OCI-LY1 (cell line): ENCODE results near the gene IGSF22.

Source experiments
- H2AFZ ChIP-seq: fragments of 200-600 bp; sonication (generic), shearing (Covaris generic); 2 replicates; pipeline ENCODE4 v1.6.0; 2014; ENCODE audit warnings: antibody characterized with exemption, mild to moderate bottlenecking, low read length
- H3F3A ChIP-seq: fragments of 200-600 bp; sonication (generic), shearing (Covaris generic); 2 replicates; pipeline ENCODE4 v1.6.0; 2014; ENCODE audit warnings: mild to moderate bottlenecking, antibody characterized with exemption, low read length, moderate library complexity; ENCODE audit not compliant: insufficient read depth
- H3K27ac ChIP-seq: fragments of 200-600 bp; sonication (generic); 2 replicates; pipeline ENCODE4 v1.5.1; 2014; ENCODE audit warnings: low read length, mixed run types, mild to moderate bottlenecking, low read depth; ENCODE audit not compliant: poor library complexity, severe bottlenecking
- H3K27me3 ChIP-seq: fragments of 200-600 bp; sonication (generic); 2 replicates; pipeline ENCODE4 v1.6.0; 2014; ENCODE audit warnings: antibody characterized with exemption, mild to moderate bottlenecking, low read length, moderate library complexity; ENCODE audit not compliant: insufficient read depth
- H3K36me3 ChIP-seq: fragments of 200-600 bp; sonication (generic); 2 replicates; pipeline ENCODE4 v1.6.1; 2014; ENCODE audit warnings: mild to moderate bottlenecking, antibody characterized with exemption, low read length, moderate library complexity, mixed read lengths; ENCODE audit not compliant: insufficient read depth
- H3K4me1 ChIP-seq: fragments of 200-600 bp; sonication (generic); 2 replicates; pipeline ENCODE4 v1.5.1; 2014; ENCODE audit warnings: mild to moderate bottlenecking, low read length, moderate library complexity; ENCODE audit not compliant: insufficient read depth, severe bottlenecking
- H3K4me2 ChIP-seq: fragments of 200-600 bp; sonication (generic), shearing (Covaris generic); 2 replicates; pipeline ENCODE4 v1.6.1; 2014; ENCODE audit warnings: low read length
- H3K4me3 ChIP-seq: fragments of 200-600 bp; sonication (generic); 2 replicates; pipeline ENCODE4 v1.5.1; 2014; ENCODE audit warnings: low read length, low read depth, mild to moderate bottlenecking, mixed read lengths; ENCODE audit not compliant: poor library complexity, severe bottlenecking
- H3K79me2 ChIP-seq: fragments of 200-600 bp; shearing (Covaris generic); 2 replicates; pipeline ENCODE4 v1.6.1; 2016; ENCODE audit warnings: mixed run types, low read length, mixed read lengths; ENCODE audit not compliant: insufficient read depth
- H3K9ac ChIP-seq: fragments of 200-600 bp; sonication (generic), shearing (Covaris generic); 2 replicates; pipeline ENCODE4 v1.6.1; 2014; ENCODE audit warnings: mild to moderate bottlenecking, low read length, mixed read lengths
- H3K9me2 ChIP-seq: fragments of 200-600 bp; sonication (generic), shearing (Covaris generic); 2 replicates; pipeline ENCODE4 v1.6.1; 2014; ENCODE audit warnings: low read depth, mild to moderate bottlenecking, low read length, mixed read lengths
- H3K9me3 ChIP-seq: fragments of 200-600 bp; shearing (Covaris generic); 2 replicates; pipeline ENCODE4 v1.6.1; 2014; ENCODE audit warnings: low read length, mixed read lengths
- H4K20me1 ChIP-seq: fragments of 200-600 bp; sonication (generic), shearing (Covaris generic); 2 replicates; pipeline ENCODE4 v1.6.0; 2016; ENCODE audit warnings: mild to moderate bottlenecking, low read length; ENCODE audit not compliant: insufficient read depth
- CTCF ChIP-seq: fragments of 200-600 bp; sonication (generic), shearing (Covaris generic); IDR thresholded peaks from 2 replicates; pipeline ENCODE4 v1.5.1; 2017; ENCODE audit warnings: mild to moderate bottlenecking, antibody characterized with exemption, low read length, moderate library complexity, mixed read lengths
- EZH2 ChIP-seq: fragments of 200-600 bp; sonication (generic), shearing (Covaris generic); IDR thresholded peaks from 2 replicates; pipeline ENCODE4 v1.8.0; 2017; ENCODE audit warnings: borderline replicate concordance, mixed run types, mild to moderate bottlenecking, antibody characterized with exemption, low read length, moderate library complexity, mixed read lengths

IGSF22 gene

GRCh38 chr11:18704698-18705097 lies 21.3 kb downstream of the IGSF22 start:
- TF ChIP-seq EZH2, result no peak
- Histone ChIP-seq H3K9me3 (no peaks in the 10 kb centered on the region), H3K36me3 (no peaks in the 10 kb centered on the region), H3K9me2 (no peaks in the 10 kb centered on the region), H3K4me2 (no peak overlapping the region), H2AFZ (no peak overlapping the region), H3K27me3 (0 out of 2 replicates have a peak, but pooled peaks cover 2% of the 10 kb centered on the region), H3K27ac (no peak overlapping the region), H3F3A (no peaks in the 10 kb centered on the region), H3K79me2 (no peaks in the 10 kb centered on the region), H3K9ac (no peak overlapping the region), H4K20me1 (no peaks in the 10 kb centered on the region), H3K4me3 (no peak overlapping the region), H3K4me1 (peaks cover under 1% of the 10 kb centered on the region)

DNA sequence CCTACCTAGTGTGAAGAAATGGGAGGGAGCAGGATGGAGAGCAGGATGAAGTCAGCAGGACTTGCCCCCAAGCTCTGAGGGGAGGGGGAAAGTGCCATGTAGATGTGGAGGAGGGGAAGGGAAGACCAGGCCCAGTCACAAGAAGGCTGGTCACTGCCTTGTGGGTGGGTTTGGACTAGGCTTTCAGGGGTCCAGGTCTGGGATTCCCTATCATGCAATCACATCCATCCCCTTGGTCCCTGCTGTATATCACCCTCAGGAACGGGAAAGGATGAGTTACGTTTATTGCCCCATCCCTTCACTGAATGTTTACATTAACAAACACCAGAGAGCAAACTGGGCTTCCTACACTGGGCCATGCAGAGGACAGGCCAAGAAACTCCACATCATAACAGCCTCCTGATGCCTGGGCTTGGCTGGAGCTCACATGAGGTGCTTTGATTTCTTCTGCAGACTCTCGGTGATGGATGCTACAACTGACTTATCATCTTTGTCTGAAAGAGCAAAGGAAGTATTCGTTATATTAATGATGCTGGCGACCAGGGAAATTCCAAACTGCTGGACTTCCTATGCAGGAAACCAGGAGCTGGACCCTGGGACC lies 21.8 kb downstream of the IGSF22 start:
- H2AFZ ChIP-seq, result no peak overlapping the region
- H3K27me3 ChIP-seq, result no peaks in the 10 kb centered on the region
- no peaks in the 10 kb centered on the region for H3K79me2 ChIP-seq
- no peaks in the 10 kb centered on the region for H3K9me2 ChIP-seq
- H3K9me3 ChIP-seq, result no peaks in the 10 kb centered on the region
- H3K4me3 ChIP-seq, result no peak overlapping the region
- no peaks in the 10 kb centered on the region for H3F3A ChIP-seq
- H3K4me2 ChIP-seq, result no peak overlapping the region
- H3K27ac ChIP-seq, result no peak overlapping the region
- TF ChIP-seq CTCF (no peak), EZH2 (no peak)
- H4K20me1 ChIP-seq, result no peaks in the 10 kb centered on the region
- H3K4me1 ChIP-seq, result peaks cover 6% of the 10 kb centered on the region
- H3K9ac ChIP-seq, result no peak overlapping the region
- H3K36me3 ChIP-seq, result no peaks in the 10 kb centered on the region

GRCh38 chr11:18703001-18703763 lies 22.8 kb downstream of the IGSF22 start:
- no peak overlapping the region for H3K4me2 ChIP-seq
- no peak overlapping the region for H3K9ac ChIP-seq

More at GRCh38 chr11:18703001-18703763, 22.8 kb downstream of the IGSF22 start:
- no peak for TF ChIP-seq CTCF
- TF ChIP-seq EZH2, result no peak
- Histone ChIP-seq H3K27me3 (no peaks in the 10 kb centered on the region), H3K9me3 (no peaks in the 10 kb centered on the region), H3K9me2 (no peaks in the 10 kb centered on the region), H3K4me3 (no peak overlapping the region), H3K27ac (no peak overlapping the region), H2AFZ (no peak overlapping the region), H3K79me2 (no peaks in the 10 kb centered on the region), H4K20me1 (no peaks in the 10 kb centered on the region), H3F3A (no peaks in the 10 kb centered on the region), H3K36me3 (no peaks in the 10 kb centered on the region), H3K4me1 (peaks cover 8% of the 10 kb centered on the region)
